Lung microvascular endothelial cell (primary cell): ENCODE measurements around the gene MRPL54. TPM values are rescaled to one million over a fixed set of nuclear protein-coding genes. Genes with fewer than 3 reads are reported as not detected.

Experiments
- DNase-seq, 2 donors: peaks; one replicate each; pipeline versions ENCODE4 v3.0.0 to v3.0.0-alpha.2; 2010; ENCODE audit warnings: low read depth in 2 of 2
- total RNA-seq: library from RNA; depleted of rRNA; stranded (reverse); fragments of >200 nt; gene quantifications from 2 replicates; pipeline ENCODE4 v1.2.1, GENCODE V29; 2014

MRPL54 gene
- total RNA-seq = 61.1 and 61.2 TPM in 2 replicates

- DNase-seq = peak; percentile 98 to 99
These were observed at the start of gene MRPL54 for GRCh38 chr19:3762501-3763459. MRPL54 (plus strand) TSS chr19:3762682; CDS start chr19:3762701, 19 bp downstream.

- DNase-seq = no peak
These were observed 46.3 kb upstream of the MRPL54 start for GRCh38 chr19:3716147-3716668.

- no peak for DNase-seq
These were observed 42.6 kb upstream of the MRPL54 start for GRCh38 chr19:3719868-3720267.

- no peak for DNase-seq
These were observed 42.0 kb upstream of the MRPL54 start for GRCh38 chr19:3720349-3720917.

- peak; percentile 84 to 89 for DNase-seq
These were observed 41.2 kb upstream of the MRPL54 start for GRCh38 chr19:3721131-3721886.

GRCh38 chr19:3721887-3722442 lies 40.5 kb upstream of the MRPL54 start:
- no peak for DNase-seq

- DNase-seq = no peak
These were observed 39.9 kb upstream of the MRPL54 start for GRCh38 chr19:3722443-3723109.

- no peak for DNase-seq
These were observed 39.4 kb upstream of the MRPL54 start for GRCh38 chr19:3723110-3723488.

GRCh38 chr19:3723883-3724282 lies 38.6 kb upstream of the MRPL54 start:
- DNase-seq = no peak

- DNase-seq = no peak
These were observed 37.4 kb upstream of the MRPL54 start for GRCh38 chr19:3725121-3725520.

- no peak for DNase-seq
These were observed 36.7 kb upstream of the MRPL54 start for GRCh38 chr19:3725640-3726310.

GRCh38 chr19:3730457-3730958 lies 32.0 kb upstream of the MRPL54 start:
- DNase-seq = no peak

GRCh38 chr19:3732108-3732507 lies 30.4 kb upstream of the MRPL54 start:
- no peak for DNase-seq

GRCh38 chr19:3733549-3734309 lies 28.8 kb upstream of the MRPL54 start:
- DNase-seq = no peak

- DNase-seq = no peak
These were observed 28.2 kb upstream of the MRPL54 start for GRCh38 chr19:3734310-3734600.

- DNase-seq = no peak
These were observed 26.3 kb upstream of the MRPL54 start for GRCh38 chr19:3736106-3736724.

- DNase-seq = no peak
These were observed 24.8 kb upstream of the MRPL54 start for GRCh38 chr19:3737487-3738205.

- DNase-seq = peak in 1 of 2 donors; percentile 22
These were observed 23.8 kb upstream of the MRPL54 start for GRCh38 chr19:3738477-3739220.
